ENCODE data around the gene FAM120C. TPM values are rescaled to one million over a fixed set of nuclear protein-coding genes. Genes with fewer than 3 reads are reported as not detected.

Gene FAM120C
- total and polyA plus RNA-seq, 2 donors from 2014 or later, result 4.2 to 16.4 TPM

- Histone ChIP-seq H3K9me3 (ENCODE audit: control insufficient read depth in 2 of 3, insufficient read depth in 1 of 3, low read length in 3 of 3) (no peaks in the 10 kb centered on the region), H3K9ac (ENCODE audit: low read length in 3 of 3) (no peak overlapping the region), H3K4me1 (ENCODE audit: control insufficient read depth in 2 of 3, insufficient read depth in 2 of 3, low read depth in 1 of 3, low read length in 3 of 3) (no peaks in the 10 kb centered on the region), H3K27ac (ENCODE audit: low read depth in 2 of 2, low read length in 2 of 2) (no peak overlapping the region), H3K36me3 (ENCODE audit: control insufficient read depth in 2 of 3, insufficient read depth in 3 of 3, low read length in 3 of 3) (no peaks in the 10 kb centered on the region), H3K27me3 (ENCODE audit: control insufficient read depth, insufficient read depth, low read length) (no peaks in the 10 kb centered on the region), H3K4me3 (ENCODE audit: low read length in 3 of 3) (no peak overlapping the region)
- FAIRE-seq (no peak), DNase-seq (peak in 1 of 5 donors; percentile 4)
- no peak for TF ChIP-seq CTCF (IDR thresholded peaks at IDR 0.05; ENCODE audit: borderline replicate concordance, extremely low read depth, insufficient read depth)
- intact Hi-C loops (cut with DNase I), result no loop called here
Measured at GRCh38 chrX:54193085-54193821, 10.2 kb upstream of the FAM120C start.

GRCh38 chrX:54184474-54184873, 1.4 kb upstream of the FAM120C start:
- H3K4me3 ChIP-seq (ENCODE audit: low read length in 3 of 3), result no peak overlapping the region
- H3K9ac ChIP-seq (ENCODE audit: low read length in 3 of 3), result no peak overlapping the region
- H3K36me3 ChIP-seq (ENCODE audit: control insufficient read depth in 2 of 3, insufficient read depth in 3 of 3, low read length in 3 of 3), result no peaks in the 10 kb centered on the region
- TF ChIP-seq CTCF (IDR thresholded peaks at IDR 0.05; ENCODE audit: borderline replicate concordance, extremely low read depth, insufficient read depth), result no peak
- H3K27me3 ChIP-seq (ENCODE audit: control insufficient read depth, insufficient read depth, low read length), result no peaks in the 10 kb centered on the region
- peaks cover 0 to 5% (median 0%) of the 10 kb centered on the region in 3 donors for H3K4me1 ChIP-seq (ENCODE audit: control insufficient read depth in 2 of 3, insufficient read depth in 2 of 3, low read depth in 1 of 3, low read length in 3 of 3)
- FAIRE-seq, result no peak
- no peak for DNase-seq
- no peaks in the 10 kb centered on the region for H3K9me3 ChIP-seq (ENCODE audit: control insufficient read depth in 2 of 3, insufficient read depth in 1 of 3, low read length in 3 of 3)
- no peak overlapping the region for H3K27ac ChIP-seq (ENCODE audit: low read depth in 2 of 2, low read length in 2 of 2)
- intact Hi-C loops (cut with DNase I), result no loop called here

- DNase-seq (peak; percentile 14 to 88 (median 53)), FAIRE-seq (no peak)
- Histone ChIP-seq H3K4me3 (ENCODE audit: low read length in 3 of 3) (peak overlapping the region; percentile 56 to 81 (median 60)), H3K9me3 (ENCODE audit: control insufficient read depth in 2 of 3, insufficient read depth in 1 of 3, low read length in 3 of 3) (no peaks in the 10 kb centered on the region), H3K27ac (ENCODE audit: low read depth in 2 of 2, low read length in 2 of 2) (peak overlapping the region; percentile 65 to 74), H3K36me3 (ENCODE audit: control insufficient read depth in 2 of 3, insufficient read depth in 3 of 3, low read length in 3 of 3) (no peaks in the 10 kb centered on the region), H3K27me3 (ENCODE audit: control insufficient read depth, insufficient read depth, low read length) (no peaks in the 10 kb centered on the region), H3K4me1 (ENCODE audit: control insufficient read depth in 2 of 3, insufficient read depth in 2 of 3, low read depth in 1 of 3, low read length in 3 of 3) (peaks cover 0 to 5% (median 0%) of the 10 kb centered on the region in 3 donors), H3K9ac (ENCODE audit: low read length in 3 of 3) (peak overlapping the region; percentile 28 to 41 (median 36))
- TF ChIP-seq CTCF (IDR thresholded peaks at IDR 0.05; ENCODE audit: borderline replicate concordance, extremely low read depth, insufficient read depth), result no peak
- intact Hi-C loops (cut with DNase I), result no loop called here
Measured at GRCh38 chrX:54182194-54182863, 725 bp downstream of the FAM120C start.

All from kidney (tissue), 14 donors.